Measurements from ENCODE around the gene GIPC1. TPM values are rescaled to one million over a fixed set of nuclear protein-coding genes. Genes with fewer than 3 reads are reported as not detected.

The GIPC1 gene
- total and polyA plus RNA-seq, 9 of the 15 experiments (the other 6 are each of a cell fraction or from before 2014, with no cell fraction given), result 0.49 to 54.7 (median 24.8) TPM

DNA sequence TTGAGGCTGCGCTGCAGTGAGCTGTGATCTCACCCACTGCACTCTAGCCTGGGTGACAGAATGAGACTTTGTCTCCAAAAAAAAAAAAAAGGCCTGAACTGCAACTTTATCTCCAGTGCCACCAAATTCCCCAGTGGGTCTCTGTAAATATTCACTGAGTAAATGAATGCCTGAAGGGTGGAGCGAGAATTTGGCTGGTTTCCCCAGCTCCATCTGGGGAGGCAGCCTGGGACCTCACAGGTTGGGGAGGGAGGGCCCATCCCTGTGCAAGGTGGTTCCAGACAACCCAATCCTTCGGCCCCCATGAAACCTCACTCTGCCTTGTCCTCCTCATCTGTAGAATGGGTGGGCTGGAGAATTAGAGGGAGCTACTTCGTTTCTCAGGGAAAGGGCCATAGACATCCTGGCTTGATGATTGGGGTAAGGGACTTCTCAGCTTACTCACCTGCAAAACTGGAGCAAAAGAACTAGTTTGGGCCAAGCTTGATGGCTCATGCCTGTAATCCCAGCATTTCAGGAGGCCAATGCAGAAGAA is 67.0 kb downstream of the GIPC1 start:
- BruUV-seq (replicated peaks), result no TSS peak
- DNase-seq (ENCODE audit: extremely low read depth in 1 of 4, low spot score in 3 of 4), result peak in 1 of 4 experiments; percentile 6
- WGBS (ENCODE audit: insufficient coverage, low coverage, missing lambda C conversion rate), result 30% methylated on average over 3 of the region's 4 CpGs
- Histone ChIP-seq H3K79me2 (ENCODE audit: control insufficient read depth, insufficient read depth, low read length) (peaks cover 9% of the 10 kb centered on the region), H3K9me3 (replicated peaks; ENCODE audit: control insufficient read depth, insufficient read depth, low read depth, low read length) (no peaks in the 10 kb centered on the region), H2AFZ (ENCODE audit: low read depth, low read length) (no peak overlapping the region), H3K4me1 (replicated peaks in 1 of 2; ENCODE audit: control insufficient read depth in 2 of 2, insufficient read depth in 2 of 2, low read length in 2 of 2) (peaks cover 9 to 37% of the 10 kb centered on the region in 2 experiments; a peak in 4 of 5 replicates), H3K4me2 (ENCODE audit: insufficient read depth, low read length) (no peak overlapping the region), H3K27ac (ENCODE audit: extremely low read depth, low read depth, low read length) (no peak overlapping the region), H3K27me3 (ENCODE audit: control insufficient read depth in 2 of 2, insufficient read depth in 2 of 2, low read length in 2 of 2) (no peaks in the 10 kb centered on the region), H4K20me1 (replicated peaks; ENCODE audit: control insufficient read depth, insufficient read depth, low read length) (no peaks in the 10 kb centered on the region; the same call in 1 of the 2 replicates), H3K9ac (ENCODE audit: insufficient read depth in 1 of 2, low read depth in 2 of 2, low read length in 2 of 2) (peak overlapping the region in 1 of 2 experiments; percentile 17; a peak in 1 of 4 replicates), H3K9me1 (ENCODE audit: control insufficient read depth, insufficient read depth, low read length) (no peaks in the 10 kb centered on the region), H3K36me3 (ENCODE audit: control insufficient read depth, insufficient read depth, low read length) (no peaks in the 10 kb centered on the region), H3K4me3 (no peak overlapping the region)
- no peak for ATAC-seq
- FAIRE-seq, result no peak
- intact Hi-C loops (cut with micrococcal nuclease), result no loop called here
- ChIA-PET POLR2A (interaction anchor here (0.7 to 1.6 kb wide), 6 partner anchors 9 to 90 kb away, joined by 3 to 6 read pairs (median 3); partner anchors contain the start of gene DNAJB1), CTCF (ENCODE audit: low intra/inter-chr PET ratio) (no interaction called here)
- in situ Hi-C loops (cut with MboI), result no loop called here
- TF ChIP-seq ARID1B (IDR thresholded peaks at IDR 0.05), result no peak
- TF ChIP-seq, protein P1, sequence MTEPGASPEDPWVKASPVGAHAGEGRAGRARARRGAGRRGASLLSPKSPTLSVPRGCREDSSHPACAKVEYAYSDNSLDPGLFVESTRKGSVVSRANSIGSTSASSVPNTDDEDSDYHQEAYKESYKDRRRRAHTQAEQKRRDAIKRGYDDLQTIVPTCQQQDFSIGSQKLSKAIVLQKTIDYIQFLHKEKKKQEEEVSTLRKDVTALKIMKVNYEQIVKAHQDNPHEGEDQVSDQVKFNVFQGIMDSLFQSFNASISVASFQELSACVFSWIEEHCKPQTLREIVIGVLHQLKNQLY (CRISPR knock-in tag; conservative IDR thresholded peaks at IDR 0.05), result no peak
- peak; percentile 21 for TF ChIP-seq PHF20 (IDR thresholded peaks at IDR 0.05; ENCODE audit: partially characterized antibody)
- peak; percentile 68 for TF ChIP-seq RBM25 (IDR thresholded peaks at IDR 0.05; ENCODE audit: low read depth, low read length, severe bottlenecking)
- TF ChIP-seq, protein P2, sequence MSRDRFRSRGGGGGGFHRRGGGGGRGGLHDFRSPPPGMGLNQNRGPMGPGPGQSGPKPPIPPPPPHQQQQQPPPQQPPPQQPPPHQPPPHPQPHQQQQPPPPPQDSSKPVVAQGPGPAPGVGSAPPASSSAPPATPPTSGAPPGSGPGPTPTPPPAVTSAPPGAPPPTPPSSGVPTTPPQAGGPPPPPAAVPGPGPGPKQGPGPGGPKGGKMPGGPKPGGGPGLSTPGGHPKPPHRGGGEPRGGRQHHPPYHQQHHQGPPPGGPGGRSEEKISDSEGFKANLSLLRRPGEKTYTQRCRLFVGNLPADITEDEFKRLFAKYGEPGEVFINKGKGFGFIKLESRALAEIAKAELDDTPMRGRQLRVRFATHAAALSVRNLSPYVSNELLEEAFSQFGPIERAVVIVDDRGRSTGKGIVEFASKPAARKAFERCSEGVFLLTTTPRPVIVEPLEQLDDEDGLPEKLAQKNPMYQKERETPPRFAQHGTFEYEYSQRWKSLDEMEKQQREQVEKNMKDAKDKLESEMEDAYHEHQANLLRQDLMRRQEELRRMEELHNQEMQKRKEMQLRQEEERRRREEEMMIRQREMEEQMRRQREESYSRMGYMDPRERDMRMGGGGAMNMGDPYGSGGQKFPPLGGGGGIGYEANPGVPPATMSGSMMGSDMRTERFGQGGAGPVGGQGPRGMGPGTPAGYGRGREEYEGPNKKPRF (IDR thresholded peaks at IDR 0.05; ENCODE audit: low read depth, low read length), result no peak
- no peak for TF ChIP-seq ZBED1 (IDR thresholded peaks at IDR 0.05)
- TF ChIP-seq, protein P3, sequence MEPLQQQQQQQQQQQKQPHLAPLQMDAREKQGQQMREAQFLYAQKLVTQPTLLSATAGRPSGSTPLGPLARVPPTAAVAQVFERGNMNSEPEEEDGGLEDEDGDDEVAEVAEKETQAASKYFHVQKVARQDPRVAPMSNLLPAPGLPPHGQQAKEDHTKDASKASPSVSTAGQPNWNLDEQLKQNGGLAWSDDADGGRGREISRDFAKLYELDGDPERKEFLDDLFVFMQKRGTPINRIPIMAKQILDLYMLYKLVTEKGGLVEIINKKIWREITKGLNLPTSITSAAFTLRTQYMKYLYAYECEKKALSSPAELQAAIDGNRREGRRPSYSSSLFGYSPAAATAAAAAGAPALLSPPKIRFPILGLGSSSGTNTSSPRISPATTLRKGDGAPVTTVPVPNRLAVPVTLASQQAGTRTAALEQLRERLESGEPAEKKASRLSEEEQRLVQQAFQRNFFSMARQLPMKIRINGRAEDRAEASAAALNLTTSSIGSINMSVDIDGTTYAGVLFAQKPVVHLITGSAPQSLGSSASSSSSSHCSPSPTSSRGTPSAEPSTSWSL (CRISPR knock-in tag; IDR thresholded peaks at IDR 0.05; ENCODE audit: borderline replicate concordance), result no peak
- no peak for TF ChIP-seq NELFE (IDR thresholded peaks at IDR 0.05; ENCODE audit: insufficient read depth, insufficient read length)
- TF ChIP-seq RNF2 (IDR thresholded peaks at IDR 0.05), result no peak
- TF ChIP-seq RFX7 (CRISPR knock-in tag; IDR thresholded peaks at IDR 0.05), result no peak
- TF ChIP-seq, protein P4, sequence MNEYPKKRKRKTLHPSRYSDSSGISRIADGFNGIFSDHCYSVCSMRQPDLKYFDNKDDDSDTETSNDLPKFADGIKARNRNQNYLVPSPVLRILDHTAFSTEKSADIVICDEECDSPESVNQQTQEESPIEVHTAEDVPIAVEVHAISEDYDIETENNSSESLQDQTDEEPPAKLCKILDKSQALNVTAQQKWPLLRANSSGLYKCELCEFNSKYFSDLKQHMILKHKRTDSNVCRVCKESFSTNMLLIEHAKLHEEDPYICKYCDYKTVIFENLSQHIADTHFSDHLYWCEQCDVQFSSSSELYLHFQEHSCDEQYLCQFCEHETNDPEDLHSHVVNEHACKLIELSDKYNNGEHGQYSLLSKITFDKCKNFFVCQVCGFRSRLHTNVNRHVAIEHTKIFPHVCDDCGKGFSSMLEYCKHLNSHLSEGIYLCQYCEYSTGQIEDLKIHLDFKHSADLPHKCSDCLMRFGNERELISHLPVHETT (CRISPR knock-in tag; conservative IDR thresholded peaks at IDR 0.05 in 1 of 2, IDR thresholded peaks at IDR 0.05 in 1 of 2), result no peak
- TF ChIP-seq RBBP5 (IDR thresholded peaks at IDR 0.05; ENCODE audit: borderline replicate concordance, insufficient read depth, low read length, poor library complexity, severe bottlenecking), result no peak
- no peak for TF ChIP-seq ZC3H4 (CRISPR knock-in tag; IDR thresholded peaks at IDR 0.05; ENCODE audit: borderline replicate concordance)
- TF ChIP-seq BCOR (IDR thresholded peaks at IDR 0.05), result peak; percentile 72
- no peak for TF ChIP-seq SNIP1 (IDR thresholded peaks at IDR 0.05; ENCODE audit: low read depth)

Measured in K562 (cell line).